ENCODE data around the gene CXCR4.

Gene CXCR4

GRCh38 chr2:136139631-136140030 lies 21.7 kb upstream of the CXCR4 start:
- DNase-seq, result no peak
- Histone ChIP-seq H3K4me3 (ENCODE audit: low read depth, low read length) (no peak overlapping the region), H3K36me3 (no peaks in the 10 kb centered on the region), H3K27me3 (no peaks in the 10 kb centered on the region), H3K9me3 (no peaks in the 10 kb centered on the region), H3K4me1 (peaks cover 18% of the 10 kb centered on the region)
- TF ChIP-seq CTCF (IDR thresholded peaks at IDR 0.05; ENCODE audit: low read depth, low read length), result no peak

GRCh38 chr2:136137982-136138381 lies 20.0 kb upstream of the CXCR4 start:
- Histone ChIP-seq H3K36me3 (no peaks in the 10 kb centered on the region), H3K4me3 (ENCODE audit: low read depth, low read length) (no peak overlapping the region), H3K9me3 (no peaks in the 10 kb centered on the region), H3K4me1 (peaks cover 10% of the 10 kb centered on the region), H3K27me3 (no peaks in the 10 kb centered on the region)
- no peak for DNase-seq
- TF ChIP-seq CTCF (IDR thresholded peaks at IDR 0.05; ENCODE audit: low read depth, low read length), result no peak

- no peaks in the 10 kb centered on the region for H3K36me3 ChIP-seq
- H3K4me3 ChIP-seq (ENCODE audit: low read depth, low read length), result no peak overlapping the region
- no peak for TF ChIP-seq CTCF (IDR thresholded peaks at IDR 0.05; ENCODE audit: low read depth, low read length)
- peaks cover 1% of the 10 kb centered on the region; the same call in 1 of the 2 replicates for H3K4me1 ChIP-seq
- H3K27me3 ChIP-seq, result no peaks in the 10 kb centered on the region
- H3K9me3 ChIP-seq, result no peaks in the 10 kb centered on the region
- DNase-seq, result no peak
Measured at GRCh38 chr2:136136931-136137330, 19.0 kb upstream of the CXCR4 start.

GRCh38 chr2:136135921-136136906 lies 18.3 kb upstream of the CXCR4 start:
- no peaks in the 10 kb centered on the region for H3K27me3 ChIP-seq
- no peaks in the 10 kb centered on the region for H3K9me3 ChIP-seq
- no peaks in the 10 kb centered on the region for H3K36me3 ChIP-seq
- TF ChIP-seq CTCF (IDR thresholded peaks at IDR 0.05; ENCODE audit: low read depth, low read length), result no peak
- no peaks in the 10 kb centered on the region for H3K4me1 ChIP-seq
- no peak for DNase-seq
- H3K4me3 ChIP-seq (ENCODE audit: low read depth, low read length), result no peak overlapping the region

- Histone ChIP-seq H3K9me3 (no peaks in the 10 kb centered on the region), H3K4me3 (ENCODE audit: low read depth, low read length) (no peak overlapping the region)
Measured at GRCh38 chr2:136135462-136135861, 17.5 kb upstream of the CXCR4 start.

More at GRCh38 chr2:136135462-136135861, 17.5 kb upstream of the CXCR4 start:
- Histone ChIP-seq H3K27me3 (no peaks in the 10 kb centered on the region), H3K36me3 (no peaks in the 10 kb centered on the region), H3K4me1 (no peaks in the 10 kb centered on the region)
- no peak for DNase-seq
- TF ChIP-seq CTCF (IDR thresholded peaks at IDR 0.05; ENCODE audit: low read depth, low read length), result no peak

Measured in BE2C (cell line).